ES-I3 (cell line): ENCODE measurements around the gene PPP1R14C.

Source experiments
- H3K36me3 ChIP-seq: 2 replicates; pipeline ENCODE4 v1.6.1; 2013; ENCODE audit warnings: mild to moderate bottlenecking, low read length, control low read depth, moderate library complexity; ENCODE audit not compliant: insufficient read depth
- H3K4me1 ChIP-seq: 2 replicates; pipeline ENCODE4 v1.6.1; 2013; ENCODE audit warnings: mild to moderate bottlenecking, control low read depth, low read length; ENCODE audit not compliant: insufficient read depth
- H3K9ac ChIP-seq: 2 replicates; pipeline ENCODE4 v1.6.1; 2013; ENCODE audit warnings: low read depth, mild to moderate bottlenecking, low read length, moderate library complexity
- H3K9me3 ChIP-seq: 2 replicates; pipeline ENCODE4 v1.6.1; 2013; ENCODE audit warnings: mild to moderate bottlenecking, low read length, moderate library complexity; ENCODE audit not compliant: control insufficient read depth, insufficient read depth

The PPP1R14C gene

GRCh38 chr6:150243620-150244314, 100.9 kb downstream of the PPP1R14C start:
- Histone ChIP-seq H3K9ac (no peak overlapping the region), H3K4me1 (no peaks in the 10 kb centered on the region), H3K36me3 (no peaks in the 10 kb centered on the region), H3K9me3 (no peaks in the 10 kb centered on the region; the same call in 1 of the 2 replicates)

- H3K9ac ChIP-seq = no peak overlapping the region
- no peaks in the 10 kb centered on the region for H3K4me1 ChIP-seq
Observed at GRCh38 chr6:150245148-150245935, 102.5 kb downstream of the PPP1R14C start.

GRCh38 chr6:150247803-150248202, 105.0 kb downstream of the PPP1R14C start:
- Histone ChIP-seq H3K36me3 (no peaks in the 10 kb centered on the region), H3K9ac (no peak overlapping the region), H3K9me3 (no peaks in the 10 kb centered on the region; the same call in none of the 2 replicates), H3K4me1 (no peaks in the 10 kb centered on the region)

More at GRCh38 chr6:150245148-150245935, 102.5 kb downstream of the PPP1R14C start:
- no peaks in the 10 kb centered on the region; the same call in 1 of the 2 replicates for H3K9me3 ChIP-seq
- H3K36me3 ChIP-seq = no peaks in the 10 kb centered on the region

DNA sequence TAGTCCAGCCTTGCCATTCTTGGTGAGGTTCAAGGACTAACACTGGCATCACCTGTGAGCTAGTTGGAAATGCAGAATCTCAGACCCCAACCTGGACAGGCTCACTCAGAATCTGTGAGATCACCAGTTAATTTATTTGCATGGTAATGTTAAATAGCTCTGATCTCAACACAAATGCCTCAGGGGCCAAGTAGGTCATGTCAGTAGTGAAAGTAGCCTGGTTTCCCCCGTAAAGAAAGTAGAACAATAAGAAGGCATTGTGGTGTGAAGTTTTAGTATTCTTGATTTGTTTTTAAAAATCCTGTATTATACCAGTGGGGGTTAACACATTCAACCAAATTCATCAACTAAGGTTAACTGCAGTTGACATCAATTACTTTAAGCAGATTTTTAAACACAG, 105.5 kb downstream of the PPP1R14C start:
- Histone ChIP-seq H3K9me3 (no peaks in the 10 kb centered on the region; the same call in none of the 2 replicates), H3K9ac (no peak overlapping the region), H3K4me1 (no peaks in the 10 kb centered on the region), H3K36me3 (no peaks in the 10 kb centered on the region)

- Histone ChIP-seq H3K36me3 (no peaks in the 10 kb centered on the region), H3K9ac (no peak overlapping the region), H3K4me1 (no peaks in the 10 kb centered on the region), H3K9me3 (no peaks in the 10 kb centered on the region; the same call in none of the 2 replicates)
Observed at GRCh38 chr6:150249261-150249660, 106.4 kb downstream of the PPP1R14C start.

GRCh38 chr6:150250826-150251225, 108.0 kb downstream of the PPP1R14C start:
- no peaks in the 10 kb centered on the region; the same call in none of the 2 replicates for H3K9me3 ChIP-seq
- H3K9ac ChIP-seq = no peak overlapping the region
- H3K4me1 ChIP-seq = no peaks in the 10 kb centered on the region
- H3K36me3 ChIP-seq = no peaks in the 10 kb centered on the region

- no peaks in the 10 kb centered on the region for H3K36me3 ChIP-seq
- no peak overlapping the region for H3K9ac ChIP-seq
- H3K4me1 ChIP-seq = no peaks in the 10 kb centered on the region
- H3K9me3 ChIP-seq = no peaks in the 10 kb centered on the region; the same call in none of the 2 replicates
Observed at GRCh38 chr6:150251566-150252186, 108.8 kb downstream of the PPP1R14C start.

- Histone ChIP-seq H3K9ac (no peak overlapping the region), H3K4me1 (no peaks in the 10 kb centered on the region), H3K36me3 (no peaks in the 10 kb centered on the region), H3K9me3 (no peaks in the 10 kb centered on the region; the same call in none of the 2 replicates)
Observed at GRCh38 chr6:150252714-150253444, 110.0 kb downstream of the PPP1R14C start.

- Histone ChIP-seq H3K36me3 (no peaks in the 10 kb centered on the region), H3K4me1 (no peaks in the 10 kb centered on the region), H3K9me3 (no peaks in the 10 kb centered on the region; the same call in none of the 2 replicates), H3K9ac (no peak overlapping the region)
Observed at GRCh38 chr6:150253489-150253888, 110.6 kb downstream of the PPP1R14C start.

- Histone ChIP-seq H3K4me1 (no peaks in the 10 kb centered on the region), H3K9me3 (no peaks in the 10 kb centered on the region; the same call in 1 of the 2 replicates), H3K9ac (no peak overlapping the region), H3K36me3 (no peaks in the 10 kb centered on the region)
Observed at GRCh38 chr6:150254770-150255169, 111.9 kb downstream of the PPP1R14C start.

- Histone ChIP-seq H3K9me3 (no peaks in the 10 kb centered on the region; the same call in 1 of the 2 replicates), H3K9ac (no peak overlapping the region), H3K4me1 (no peaks in the 10 kb centered on the region), H3K36me3 (no peaks in the 10 kb centered on the region)
Observed at GRCh38 chr6:150255840-150256239, 113.0 kb downstream of the PPP1R14C start.

DNA sequence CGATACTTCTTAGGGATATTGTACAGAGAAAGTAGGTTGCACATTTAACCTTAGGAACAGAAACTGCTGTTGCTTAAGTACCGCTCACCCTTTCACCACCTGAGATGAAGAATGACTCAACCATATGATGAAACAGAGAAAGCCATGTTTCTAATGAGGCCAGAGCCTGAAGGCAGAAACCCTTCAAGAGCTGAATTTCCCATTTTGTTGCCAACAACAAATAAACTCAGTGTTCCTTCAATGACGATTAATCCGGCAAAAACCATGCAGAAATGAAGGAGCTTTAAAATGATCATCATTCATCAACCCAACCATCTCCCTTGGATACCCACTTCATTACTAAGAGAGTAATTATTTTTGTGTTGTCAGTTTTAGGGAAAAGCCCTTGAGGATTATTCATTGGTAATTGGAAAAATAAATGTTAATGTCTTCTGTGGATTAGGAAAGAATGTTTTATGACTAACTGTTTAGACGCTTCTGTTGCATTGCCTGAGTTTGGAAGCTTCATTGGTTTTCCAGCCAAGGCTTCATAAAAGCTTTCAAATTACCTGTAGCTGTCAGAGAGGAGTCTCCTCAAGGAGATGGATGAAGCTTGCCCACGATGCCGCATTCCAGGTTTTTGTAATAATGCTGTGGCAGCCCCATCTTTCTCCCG, 113.9 kb downstream of the PPP1R14C start:
- Histone ChIP-seq H3K9ac (no peak overlapping the region), H3K36me3 (no peaks in the 10 kb centered on the region), H3K4me1 (no peaks in the 10 kb centered on the region), H3K9me3 (no peaks in the 10 kb centered on the region; the same call in 1 of the 2 replicates)

GRCh38 chr6:150258381-150258780, 115.5 kb downstream of the PPP1R14C start:
- Histone ChIP-seq H3K4me1 (no peaks in the 10 kb centered on the region), H3K36me3 (no peaks in the 10 kb centered on the region), H3K9ac (no peak overlapping the region), H3K9me3 (no peaks in the 10 kb centered on the region)
